Left renal cortex interstitium (tissue), 4 donors: Measurements from ENCODE around the gene MRPL21. TPM values are rescaled to one million over a fixed set of nuclear protein-coding genes. Genes with fewer than 3 reads are reported as not detected.

Experiments
- DNase-seq, 4 donors: peaks; one replicate each; pipeline ENCODE4 v3.0.0-alpha.2; 2013; ENCODE audit warnings: low read depth in 4 of 4, low spot score in 2 of 4, missing footprints in 1 of 4
- polyA plus RNA-seq, 4 donors: library from polyadenylated mRNA; unstranded; fragments of 120-200 nt; gene quantifications; one replicate each; pipeline ENCODE4 v1.2.1, GENCODE V29; 2013; ENCODE audit not compliant: insufficient read length in 4 of 4

Gene MRPL21
- polyA plus RNA-seq, 4 donors = 67.5 to 81.3 (median 76.1) TPM

DNA sequence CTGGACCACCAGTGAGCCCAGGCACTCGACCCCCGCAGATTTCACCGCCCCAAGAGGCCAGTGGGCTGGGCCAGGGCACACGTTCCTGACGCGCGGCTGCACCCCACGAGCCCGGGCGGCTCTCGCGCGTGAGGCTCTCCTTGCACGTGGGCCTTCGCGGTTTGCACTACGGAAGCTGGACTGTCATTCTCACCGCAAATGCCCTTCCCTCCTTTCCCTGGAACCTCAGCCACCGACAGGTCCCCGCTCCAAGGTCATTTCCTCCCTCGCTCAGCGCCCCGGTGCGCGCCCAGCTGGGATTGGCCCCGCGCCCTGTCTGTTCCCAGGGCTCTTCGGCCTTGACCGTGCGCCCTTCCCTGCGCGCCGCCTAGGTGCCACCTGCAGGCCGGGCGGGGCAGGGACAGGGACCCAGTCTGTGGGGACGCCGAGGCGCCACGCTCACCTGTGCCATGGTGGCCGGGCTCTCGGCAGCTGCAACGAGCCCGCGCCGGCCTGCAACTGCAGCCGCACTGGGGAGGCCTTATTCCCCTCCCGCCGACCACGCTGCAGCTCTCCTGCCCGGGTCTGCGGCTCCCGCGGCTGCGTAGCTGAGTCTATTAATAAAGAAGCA is 59.8 kb downstream of the MRPL21 start:
- DNase-seq = no peak

DNA sequence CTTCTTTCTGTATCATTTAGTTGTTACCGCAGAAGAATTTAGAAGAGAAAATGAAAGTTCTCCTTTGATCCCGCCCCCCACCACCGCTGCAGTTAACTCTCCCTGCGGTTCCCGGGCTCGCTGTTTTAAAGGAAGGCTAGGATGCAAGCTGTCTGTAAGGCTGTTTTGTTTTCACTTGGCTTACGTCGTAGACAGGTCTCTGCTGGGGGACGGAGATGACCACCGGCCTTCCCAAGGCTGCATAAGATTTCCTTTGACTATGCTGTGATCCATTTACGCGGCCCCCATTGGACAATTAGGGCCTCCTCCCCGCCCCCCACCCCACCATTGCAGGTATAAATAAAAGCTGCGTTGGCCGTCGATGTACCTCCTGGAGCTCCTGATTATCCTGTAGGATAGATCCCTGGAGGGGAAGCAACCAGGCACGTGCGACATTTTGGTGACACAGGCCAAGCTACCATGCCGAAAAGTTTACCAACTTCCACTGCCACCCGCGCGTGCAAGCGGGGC is 60.5 kb downstream of the MRPL21 start:
- DNase-seq = no peak

DNA sequence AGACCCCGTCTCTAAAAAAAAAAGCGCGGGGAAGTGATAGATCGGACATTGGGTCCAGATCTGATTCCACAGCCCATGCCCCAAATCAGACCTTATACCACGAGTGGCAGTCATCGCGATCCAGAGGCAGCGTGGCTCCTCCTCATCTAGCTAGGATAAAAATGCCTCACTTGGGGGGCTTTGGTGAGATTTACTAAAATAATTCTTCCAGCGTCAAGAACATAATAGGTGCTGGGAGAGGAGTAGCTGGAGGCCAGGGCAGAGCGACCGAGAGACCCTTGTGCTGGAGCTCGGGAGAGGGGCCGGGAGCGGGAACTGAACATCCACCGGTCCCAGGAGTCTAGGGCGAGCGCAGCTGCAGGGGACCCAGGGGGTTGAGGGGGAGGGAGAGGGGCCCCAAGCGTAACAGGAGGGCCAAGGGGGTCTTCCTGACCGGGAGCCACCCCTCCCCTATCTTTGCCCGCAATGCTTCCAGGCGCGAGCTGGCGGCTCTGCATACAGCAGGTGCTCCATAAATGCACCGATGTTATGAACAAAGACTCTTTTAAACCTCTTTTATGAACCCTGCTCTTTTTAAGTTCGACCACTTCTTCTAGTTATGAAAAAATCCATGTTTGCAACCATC is 61.1 kb downstream of the MRPL21 start:
- no peak for DNase-seq

DNA sequence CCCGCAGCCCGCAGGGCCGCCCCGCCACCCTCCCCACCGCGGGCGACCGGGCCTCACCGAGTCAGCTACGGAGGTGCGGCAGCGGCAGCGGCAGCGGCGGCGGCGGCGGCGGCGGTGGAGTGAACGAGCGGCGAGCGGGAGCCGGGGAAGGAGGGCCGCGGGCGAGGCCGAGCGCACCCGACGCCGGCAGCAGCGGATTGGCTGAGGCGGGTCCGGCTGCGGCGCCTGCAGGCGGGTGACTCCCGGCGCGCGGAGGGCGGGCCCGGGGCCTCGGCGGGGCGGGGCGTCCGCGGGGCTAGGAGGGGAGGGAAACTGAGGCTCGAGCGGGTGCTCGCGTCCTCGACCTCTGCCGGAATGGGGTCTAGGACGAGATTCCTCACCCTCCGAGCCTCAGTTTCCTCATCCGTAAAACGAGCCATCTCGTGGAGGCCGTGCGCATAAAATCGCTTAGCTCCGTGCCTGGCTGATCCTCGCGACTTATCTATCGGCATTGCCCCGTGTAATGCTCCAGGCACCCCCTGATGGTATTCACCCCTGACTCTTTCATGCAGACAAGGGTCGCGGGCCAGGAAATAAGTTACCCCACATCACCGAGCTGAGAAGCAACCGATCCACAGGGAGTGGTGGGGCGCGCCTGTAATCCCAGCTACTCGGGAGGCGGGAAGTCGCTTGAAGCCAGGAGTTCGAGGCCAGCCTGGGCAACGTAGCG is 61.8 kb downstream of the MRPL21 start, which contains the start of gene CPT1A:
CPT1A (minus strand) TSS at position 199 of the 709 bp plus-strand sequence. CDS start 26,442 bp downstream, outside the sequence.
- DNase-seq = no peak

Other genes with a start within 250 kb of the MRPL21 start
- under 1 TPM; 0.17 to 0.65 (median 0.19) TPM for gene GAL, start 219.3 kb downstream of the MRPL21 start, polyA plus RNA-seq
- 10 to 100 TPM; 15.2 to 23.3 (median 17.9) TPM for gene TESMIN, start 152.3 kb downstream of the MRPL21 start, polyA plus RNA-seq
- 10 to 100 TPM; 28.0 to 36.3 (median 34.2) TPM for gene CPT1A, start 61.9 kb downstream of the MRPL21 start, polyA plus RNA-seq
- gene IGHMBP2, start 59 bp upstream of the MRPL21 start, polyA plus RNA-seq = 10 to 100 TPM; 13.2 to 19.4 (median 16.5) TPM
- gene MRGPRD, start 77.2 kb upstream of the MRPL21 start, polyA plus RNA-seq = under 1 TPM in 1 of 4 donors, not detected in 3; 0.11 TPM
- 10 to 100 TPM; 23.2 to 35.3 (median 26.0) TPM for gene MRGPRF, start 109.4 kb upstream of the MRPL21 start, polyA plus RNA-seq
- gene TPCN2, start 145.1 kb upstream of the MRPL21 start, polyA plus RNA-seq = 10 to 100 TPM; 12.9 to 20.8 (median 17.1) TPM